ENCODE data around the gene ANKRD28. TPM values are rescaled to one million over a fixed set of nuclear protein-coding genes. Genes with fewer than 3 reads are reported as not detected.

Gene ANKRD28
- total and polyA plus RNA-seq, 9 of the 15 experiments (the other 6 are each of a cell fraction or from before 2014, with no cell fraction given) = 11.7 to 66.0 (median 36.7) TPM

DNA sequence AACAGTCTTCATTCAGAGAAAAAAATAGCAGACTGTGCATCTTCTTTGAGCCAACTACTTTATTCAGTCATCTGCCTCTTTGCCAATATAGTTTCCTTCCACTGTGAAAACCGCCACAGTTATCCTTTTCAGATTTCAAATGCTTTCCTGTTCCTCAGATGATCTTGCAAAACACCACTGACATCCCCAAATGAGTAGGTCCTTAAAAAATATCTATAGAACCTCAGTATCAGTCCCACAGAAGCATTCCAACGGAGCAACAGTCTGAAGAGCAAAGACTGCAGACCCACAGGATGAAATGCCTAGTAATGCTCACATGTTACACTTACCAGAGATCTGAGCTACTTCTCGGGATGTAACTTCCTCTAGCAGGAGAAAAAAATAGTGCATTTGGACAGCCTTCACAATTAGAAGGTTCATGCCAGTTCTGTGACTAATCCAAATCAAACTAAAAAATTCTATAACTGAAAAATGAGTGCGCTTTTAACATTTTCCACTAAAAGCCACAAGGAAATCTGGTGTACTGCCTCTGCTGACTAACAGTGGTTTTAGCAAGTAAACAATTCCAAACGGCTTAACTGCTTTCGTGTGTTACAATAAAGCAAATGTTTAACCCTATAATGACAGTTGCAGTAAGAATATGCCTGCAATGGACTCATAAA is at the start of gene ANKRD28 (continued):
- TF ChIP-seq SRSF9 (IDR thresholded peaks at IDR 0.05; ENCODE audit: borderline replicate concordance, low read depth, low read length) = no peak
- peak; percentile 57 to 70; a peak in 3 of 4 replicates for TF ChIP-seq FOXA3 (CRISPR knock-in tag; conservative IDR thresholded peaks at IDR 0.05 in 1 of 2, IDR thresholded peaks at IDR 0.05 in 1 of 2)
- TF ChIP-seq EP300 (IDR thresholded peaks at IDR 0.05; ENCODE audit: low read length) = peak; percentile 73
- no peak for TF ChIP-seq PHTF2 (CRISPR knock-in tag; IDR thresholded peaks at IDR 0.05)
- TF ChIP-seq CHD4 (IDR thresholded peaks at IDR 0.05; ENCODE audit: insufficient read depth, insufficient replicate concordance, low read depth, low read length, poor library complexity, severe bottlenecking) = peak; percentile 79
- TF ChIP-seq KDM1A (IDR thresholded peaks at IDR 0.05) = peak; percentile 80 to 83
- TF ChIP-seq, protein P1, sequence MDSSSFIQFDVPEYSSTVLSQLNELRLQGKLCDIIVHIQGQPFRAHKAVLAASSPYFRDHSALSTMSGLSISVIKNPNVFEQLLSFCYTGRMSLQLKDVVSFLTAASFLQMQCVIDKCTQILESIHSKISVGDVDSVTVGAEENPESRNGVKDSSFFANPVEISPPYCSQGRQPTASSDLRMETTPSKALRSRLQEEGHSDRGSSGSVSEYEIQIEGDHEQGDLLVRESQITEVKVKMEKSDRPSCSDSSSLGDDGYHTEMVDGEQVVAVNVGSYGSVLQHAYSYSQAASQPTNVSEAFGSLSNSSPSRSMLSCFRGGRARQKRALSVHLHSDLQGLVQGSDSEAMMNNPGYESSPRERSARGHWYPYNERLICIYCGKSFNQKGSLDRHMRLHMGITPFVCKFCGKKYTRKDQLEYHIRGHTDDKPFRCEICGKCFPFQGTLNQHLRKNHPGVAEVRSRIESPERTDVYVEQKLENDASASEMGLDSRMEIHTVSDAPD (CRISPR knock-in tag; IDR thresholded peaks at IDR 0.05) = no peak
- TF ChIP-seq KLF13 (tag; IDR thresholded peaks at IDR 0.05; ENCODE audit: borderline replicate concordance, low read depth) = no peak
- 0 out of 2 replicates have a peak, but pooled peaks have one; percentile 43 for TF ChIP-seq JUN (IDR thresholded peaks at IDR 0.05; ENCODE audit: borderline replicate concordance, low read depth, low read length)
- TF ChIP-seq JUN (CRISPR knock-in tag; IDR thresholded peaks at IDR 0.05; ENCODE audit: borderline replicate concordance) = no peak
- TF ChIP-seq BRD4 (IDR thresholded peaks at IDR 0.05) = 0 out of 2 replicates have a peak, but pooled peaks have one; percentile 56
- TF ChIP-seq CBX3 (IDR thresholded peaks at IDR 0.05; ENCODE audit: borderline replicate concordance in 1 of 2, low read length in 2 of 2) = 0 out of 3 replicates have a peak, but pooled peaks of 1 of the 2 experiments have one; percentile 10
- TF ChIP-seq HNRNPUL1 (IDR thresholded peaks at IDR 0.05; ENCODE audit: low read length) = no peak
- peak; percentile 62; the same call in 1 of the 2 replicates for TF ChIP-seq ZKSCAN8 (CRISPR knock-in tag; IDR thresholded peaks at IDR 0.05)
- TF ChIP-seq, protein P2, sequence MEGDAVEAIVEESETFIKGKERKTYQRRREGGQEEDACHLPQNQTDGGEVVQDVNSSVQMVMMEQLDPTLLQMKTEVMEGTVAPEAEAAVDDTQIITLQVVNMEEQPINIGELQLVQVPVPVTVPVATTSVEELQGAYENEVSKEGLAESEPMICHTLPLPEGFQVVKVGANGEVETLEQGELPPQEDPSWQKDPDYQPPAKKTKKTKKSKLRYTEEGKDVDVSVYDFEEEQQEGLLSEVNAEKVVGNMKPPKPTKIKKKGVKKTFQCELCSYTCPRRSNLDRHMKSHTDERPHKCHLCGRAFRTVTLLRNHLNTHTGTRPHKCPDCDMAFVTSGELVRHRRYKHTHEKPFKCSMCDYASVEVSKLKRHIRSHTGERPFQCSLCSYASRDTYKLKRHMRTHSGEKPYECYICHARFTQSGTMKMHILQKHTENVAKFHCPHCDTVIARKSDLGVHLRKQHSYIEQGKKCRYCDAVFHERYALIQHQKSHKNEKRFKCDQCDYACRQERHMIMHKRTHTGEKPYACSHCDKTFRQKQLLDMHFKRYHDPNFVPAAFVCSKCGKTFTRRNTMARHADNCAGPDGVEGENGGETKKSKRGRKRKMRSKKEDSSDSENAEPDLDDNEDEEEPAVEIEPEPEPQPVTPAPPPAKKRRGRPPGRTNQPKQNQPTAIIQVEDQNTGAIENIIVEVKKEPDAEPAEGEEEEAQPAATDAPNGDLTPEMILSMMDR (IDR thresholded peaks at IDR 0.05 in 2 of 3, conservative IDR thresholded peaks at IDR 0.05 in 1 of 3; ENCODE audit: insufficient read depth in 2 of 3, low read depth in 1 of 3, low read length in 3 of 3) = peak in 2 of 3 experiments; percentile 10 to 47; a peak in 2 of 6 replicates
- no peak for TF ChIP-seq TRIM24 (IDR thresholded peaks at IDR 0.05)
- TF ChIP-seq, protein P3, sequence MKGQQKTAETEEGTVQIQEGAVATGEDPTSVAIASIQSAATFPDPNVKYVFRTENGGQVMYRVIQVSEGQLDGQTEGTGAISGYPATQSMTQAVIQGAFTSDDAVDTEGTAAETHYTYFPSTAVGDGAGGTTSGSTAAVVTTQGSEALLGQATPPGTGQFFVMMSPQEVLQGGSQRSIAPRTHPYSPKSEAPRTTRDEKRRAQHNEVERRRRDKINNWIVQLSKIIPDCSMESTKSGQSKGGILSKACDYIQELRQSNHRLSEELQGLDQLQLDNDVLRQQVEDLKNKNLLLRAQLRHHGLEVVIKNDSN (CRISPR knock-in tag; IDR thresholded peaks at IDR 0.05) = no peak
- TF ChIP-seq, protein P4, sequence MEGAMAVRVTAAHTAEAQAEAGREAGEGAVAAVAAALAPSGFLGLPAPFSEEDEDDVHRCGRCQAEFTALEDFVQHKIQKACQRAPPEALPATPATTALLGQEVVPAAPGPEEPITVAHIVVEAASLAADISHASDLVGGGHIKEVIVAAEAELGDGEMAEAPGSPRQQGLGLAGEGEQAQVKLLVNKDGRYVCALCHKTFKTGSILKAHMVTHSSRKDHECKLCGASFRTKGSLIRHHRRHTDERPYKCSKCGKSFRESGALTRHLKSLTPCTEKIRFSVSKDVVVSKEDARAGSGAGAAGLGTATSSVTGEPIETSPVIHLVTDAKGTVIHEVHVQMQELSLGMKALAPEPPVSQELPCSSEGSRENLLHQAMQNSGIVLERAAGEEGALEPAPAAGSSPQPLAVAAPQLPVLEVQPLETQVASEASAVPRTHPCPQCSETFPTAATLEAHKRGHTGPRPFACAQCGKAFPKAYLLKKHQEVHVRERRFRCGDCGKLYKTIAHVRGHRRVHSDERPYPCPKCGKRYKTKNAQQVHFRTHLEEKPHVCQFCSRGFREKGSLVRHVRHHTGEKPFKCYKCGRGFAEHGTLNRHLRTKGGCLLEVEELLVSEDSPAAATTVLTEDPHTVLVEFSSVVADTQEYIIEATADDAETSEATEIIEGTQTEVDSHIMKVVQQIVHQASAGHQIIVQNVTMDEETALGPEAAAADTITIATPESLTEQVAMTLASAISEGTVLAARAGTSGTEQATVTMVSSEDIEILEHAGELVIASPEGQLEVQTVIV (CRISPR knock-in tag; IDR thresholded peaks at IDR 0.05; ENCODE audit: borderline replicate concordance) = 0 out of 2 replicates have a peak, but pooled peaks have one; percentile 21

Data from K562 (cell line).